Measurements from ENCODE around the gene EIF5AL1.

The EIF5AL1 gene

DNA sequence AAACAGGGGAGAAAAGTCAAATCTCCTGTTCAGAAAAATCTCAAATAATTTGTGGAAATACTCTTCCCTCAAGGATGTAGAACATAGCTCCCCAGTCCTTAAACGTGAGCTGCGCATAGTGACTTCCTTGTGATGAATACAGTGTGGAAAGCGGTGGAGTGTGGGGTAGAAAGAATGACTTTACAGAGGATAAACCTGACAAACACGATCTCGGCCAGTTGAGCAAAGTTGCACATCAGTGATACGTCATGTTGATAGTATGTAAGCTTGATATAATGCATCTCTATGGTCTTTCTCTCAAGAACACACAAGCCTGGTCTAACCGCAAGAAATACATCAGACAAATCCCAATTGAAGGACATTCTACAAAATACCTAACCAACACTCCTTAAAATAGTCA is 34.9 kb upstream of the EIF5AL1 start:
- Mint-ChIP-seq H3K4me3 (no peak overlapping the region), H3K9me3 (no peaks in the 10 kb centered on the region), H3K27ac (no peak overlapping the region), H3K4me1 (ENCODE audit: low read depth) (no peaks in the 10 kb centered on the region), H3K36me3 (ENCODE audit: low read depth) (no peaks in the 10 kb centered on the region), H3K27me3 (ENCODE audit: low read depth) (peaks cover 38% of the 10 kb centered on the region)
- DNase-seq (ENCODE audit: low spot score), result no peak

GRCh38 chr10:79479283-79479909 is 32.9 kb upstream of the EIF5AL1 start:
- Mint-ChIP-seq H3K9me3 (no peaks in the 10 kb centered on the region), H3K27me3 (ENCODE audit: low read depth) (peaks cover 31% of the 10 kb centered on the region), H3K4me1 (ENCODE audit: low read depth) (no peaks in the 10 kb centered on the region), H3K27ac (no peak overlapping the region), H3K4me3 (no peak overlapping the region), H3K36me3 (ENCODE audit: low read depth) (no peaks in the 10 kb centered on the region)
- no peak for DNase-seq (ENCODE audit: low spot score)

DNA sequence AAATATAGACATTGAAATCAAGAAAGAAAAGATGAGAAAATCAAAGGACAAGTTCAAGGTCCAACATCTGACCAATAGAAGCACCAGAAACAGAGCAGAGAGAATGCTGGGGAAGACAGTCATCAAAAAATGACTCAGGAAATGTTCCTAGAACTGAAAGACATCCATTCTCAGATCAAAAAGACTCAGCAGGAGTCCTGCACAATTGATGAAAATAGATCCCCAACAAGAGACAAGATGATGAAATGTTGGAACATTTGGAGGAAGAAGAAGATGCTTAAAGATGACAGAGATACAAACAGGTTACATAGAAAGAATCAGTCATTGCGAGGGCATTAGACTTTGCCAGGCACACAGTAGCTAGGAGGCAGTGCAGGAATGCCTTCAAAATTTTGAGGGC is 30.0 kb upstream of the EIF5AL1 start:
- no peaks in the 10 kb centered on the region for H3K36me3 Mint-ChIP-seq (ENCODE audit: low read depth)
- no peak overlapping the region for H3K27ac Mint-ChIP-seq
- no peaks in the 10 kb centered on the region for H3K4me1 Mint-ChIP-seq (ENCODE audit: low read depth)
- no peak for DNase-seq (ENCODE audit: low spot score)
- no peak overlapping the region for H3K4me3 Mint-ChIP-seq
- H3K9me3 Mint-ChIP-seq, result no peaks in the 10 kb centered on the region
- H3K27me3 Mint-ChIP-seq (ENCODE audit: low read depth), result peaks cover 21% of the 10 kb centered on the region

DNA sequence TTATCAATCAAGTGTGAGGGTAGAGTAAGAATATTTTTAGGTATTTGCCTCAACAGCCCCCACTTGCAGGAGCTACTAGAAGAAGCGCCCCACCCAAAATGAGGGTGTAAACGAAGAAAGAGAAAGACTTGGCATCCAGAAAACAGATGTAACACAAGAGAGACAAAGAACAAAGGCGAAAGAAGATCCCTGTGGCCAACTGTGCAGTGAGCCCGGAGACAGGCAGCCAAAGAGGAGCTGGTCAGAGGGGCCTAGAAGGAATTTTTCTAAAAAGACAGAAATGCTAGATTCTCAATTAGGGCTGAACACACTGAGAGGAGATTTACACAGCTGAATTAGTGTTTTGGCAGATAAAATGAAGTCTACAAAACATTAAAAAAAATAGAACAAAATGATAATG is 29.6 kb upstream of the EIF5AL1 start:
- DNase-seq (ENCODE audit: low spot score), result no peak
- Mint-ChIP-seq H3K36me3 (ENCODE audit: low read depth) (no peaks in the 10 kb centered on the region), H3K27me3 (ENCODE audit: low read depth) (peaks cover 17% of the 10 kb centered on the region), H3K27ac (no peak overlapping the region), H3K9me3 (no peaks in the 10 kb centered on the region), H3K4me1 (ENCODE audit: low read depth) (no peaks in the 10 kb centered on the region), H3K4me3 (no peak overlapping the region)

DNA sequence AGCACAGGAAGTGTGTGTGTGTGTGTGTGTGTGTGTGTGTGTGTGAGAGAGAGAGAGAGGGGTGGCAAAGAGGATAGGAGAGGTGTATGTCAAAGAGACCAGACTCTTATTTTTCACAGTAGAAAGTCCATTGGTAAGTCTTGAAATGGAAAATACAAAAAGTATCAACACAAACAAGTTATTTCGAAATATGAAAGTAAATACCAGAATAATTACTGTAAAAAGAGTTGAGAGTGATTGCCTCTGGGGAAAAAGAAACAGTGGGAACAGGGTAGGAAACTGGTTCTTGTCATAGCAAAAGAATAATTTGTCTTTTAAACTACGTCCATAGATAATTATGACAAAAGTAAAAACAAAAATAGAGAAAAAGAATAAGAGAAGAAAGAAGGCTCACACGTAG is 29.0 kb upstream of the EIF5AL1 start:
- no peaks in the 10 kb centered on the region for H3K4me1 Mint-ChIP-seq (ENCODE audit: low read depth)
- peaks cover 17% of the 10 kb centered on the region for H3K27me3 Mint-ChIP-seq (ENCODE audit: low read depth)
- no peak overlapping the region for H3K4me3 Mint-ChIP-seq
- no peaks in the 10 kb centered on the region for H3K36me3 Mint-ChIP-seq (ENCODE audit: low read depth)
- no peak overlapping the region for H3K27ac Mint-ChIP-seq
- no peaks in the 10 kb centered on the region for H3K9me3 Mint-ChIP-seq
- DNase-seq (ENCODE audit: low spot score), result no peak

- H3K27me3 Mint-ChIP-seq (ENCODE audit: low read depth), result peaks cover 19% of the 10 kb centered on the region
- no peaks in the 10 kb centered on the region for H3K36me3 Mint-ChIP-seq (ENCODE audit: low read depth)
- no peak overlapping the region for H3K27ac Mint-ChIP-seq
- no peak overlapping the region for H3K4me3 Mint-ChIP-seq
- DNase-seq (ENCODE audit: low spot score), result no peak
- H3K9me3 Mint-ChIP-seq, result no peaks in the 10 kb centered on the region
- H3K4me1 Mint-ChIP-seq (ENCODE audit: low read depth), result no peaks in the 10 kb centered on the region
These were observed 28.4 kb upstream of the EIF5AL1 start for GRCh38 chr10:79483948-79484347.

GRCh38 chr10:79484476-79484875 is 27.9 kb upstream of the EIF5AL1 start:
- no peaks in the 10 kb centered on the region for H3K36me3 Mint-ChIP-seq (ENCODE audit: low read depth)
- H3K27me3 Mint-ChIP-seq (ENCODE audit: low read depth), result peaks cover 16% of the 10 kb centered on the region
- no peaks in the 10 kb centered on the region for H3K4me1 Mint-ChIP-seq (ENCODE audit: low read depth)

GRCh38 chr10:79487296-79488194 is 24.8 kb upstream of the EIF5AL1 start:
- Mint-ChIP-seq H3K27ac (no peak overlapping the region), H3K27me3 (ENCODE audit: low read depth) (peaks cover 2% of the 10 kb centered on the region), H3K9me3 (no peaks in the 10 kb centered on the region), H3K36me3 (ENCODE audit: low read depth) (no peaks in the 10 kb centered on the region), H3K4me3 (no peak overlapping the region), H3K4me1 (ENCODE audit: low read depth) (no peaks in the 10 kb centered on the region)
- DNase-seq (ENCODE audit: low spot score), result no peak

More at GRCh38 chr10:79484476-79484875, 27.9 kb upstream of the EIF5AL1 start:
- H3K4me3 Mint-ChIP-seq, result no peak overlapping the region
- H3K9me3 Mint-ChIP-seq, result no peaks in the 10 kb centered on the region
- DNase-seq (ENCODE audit: low spot score), result no peak
- H3K27ac Mint-ChIP-seq, result no peak overlapping the region

DNA sequence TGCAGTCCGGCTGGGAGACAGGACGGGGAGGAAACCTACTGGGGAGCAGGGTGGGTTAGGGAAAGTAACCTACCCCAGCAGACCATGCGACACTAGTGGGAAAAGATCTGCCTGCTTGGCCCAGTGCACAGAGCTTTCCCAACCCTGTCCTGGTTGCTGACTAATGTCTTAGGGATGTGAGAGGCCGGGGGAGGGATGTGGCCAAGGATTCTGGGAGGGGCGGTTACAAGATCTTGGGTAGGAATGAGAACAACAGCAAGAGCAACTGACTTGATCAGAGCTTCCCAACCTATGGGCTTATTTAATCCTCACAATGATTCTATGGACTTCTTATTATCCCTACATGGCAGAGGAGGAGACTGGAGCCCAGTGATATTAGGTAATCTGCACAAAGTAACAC is 24.0 kb upstream of the EIF5AL1 start:
- DNase-seq (ENCODE audit: low spot score), result no peak
- H3K27me3 Mint-ChIP-seq (ENCODE audit: low read depth), result peaks cover 2% of the 10 kb centered on the region
- no peak overlapping the region for H3K4me3 Mint-ChIP-seq
- no peaks in the 10 kb centered on the region for H3K36me3 Mint-ChIP-seq (ENCODE audit: low read depth)
- H3K4me1 Mint-ChIP-seq (ENCODE audit: low read depth), result no peaks in the 10 kb centered on the region
- H3K9me3 Mint-ChIP-seq, result no peaks in the 10 kb centered on the region
- no peak overlapping the region for H3K27ac Mint-ChIP-seq

- Mint-ChIP-seq H3K4me3 (no peak overlapping the region), H3K36me3 (ENCODE audit: low read depth) (no peaks in the 10 kb centered on the region), H3K4me1 (ENCODE audit: low read depth) (no peaks in the 10 kb centered on the region), H3K27me3 (ENCODE audit: low read depth) (peaks cover 4% of the 10 kb centered on the region), H3K27ac (no peak overlapping the region), H3K9me3 (no peaks in the 10 kb centered on the region)
- no peak for DNase-seq (ENCODE audit: low spot score)
These were observed 23.5 kb upstream of the EIF5AL1 start for GRCh38 chr10:79488870-79489269.

DNA sequence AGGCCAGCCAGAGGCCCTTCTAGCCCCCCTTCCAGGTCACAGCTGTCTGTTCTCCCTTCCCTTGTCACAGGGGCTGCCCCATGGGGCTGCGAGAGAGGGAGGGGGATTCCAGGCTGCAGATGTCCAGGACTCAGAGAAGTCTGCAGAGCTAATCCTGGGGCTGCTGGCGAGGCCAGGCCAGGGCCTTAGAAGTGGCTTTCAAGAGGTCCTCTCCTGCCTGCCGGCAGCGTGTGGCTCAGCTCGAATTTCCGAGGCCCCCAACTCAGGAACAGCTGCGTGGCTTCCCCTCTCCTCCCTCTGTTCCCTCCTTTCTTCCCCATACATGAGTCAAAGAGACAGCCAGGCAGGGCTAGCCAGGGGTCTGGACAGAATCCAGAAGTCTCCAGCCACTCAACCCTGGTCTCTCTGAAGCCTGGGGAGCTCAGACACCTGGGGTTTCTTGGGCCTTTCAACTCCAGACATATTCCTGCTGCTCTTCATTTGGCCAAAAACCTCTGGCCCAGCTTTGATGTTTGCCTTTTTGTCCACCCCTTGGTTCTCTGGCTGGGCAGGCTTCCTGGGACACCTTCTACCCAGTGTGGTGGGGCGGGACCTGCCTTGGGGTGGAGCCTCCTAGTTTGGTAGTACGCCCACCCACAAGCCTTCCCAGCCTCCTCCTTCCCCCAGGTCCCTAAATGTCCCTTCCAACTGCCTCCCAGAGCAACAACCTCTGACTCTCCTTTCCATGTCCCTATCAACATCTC is 21.8 kb upstream of the EIF5AL1 start:
- no peak for DNase-seq (ENCODE audit: low spot score)
- Mint-ChIP-seq H3K27ac (no peak overlapping the region), H3K27me3 (ENCODE audit: low read depth) (peaks cover 11% of the 10 kb centered on the region), H3K9me3 (no peaks in the 10 kb centered on the region), H3K4me1 (ENCODE audit: low read depth) (no peaks in the 10 kb centered on the region), H3K36me3 (ENCODE audit: low read depth) (no peaks in the 10 kb centered on the region), H3K4me3 (no peak overlapping the region)

DNA sequence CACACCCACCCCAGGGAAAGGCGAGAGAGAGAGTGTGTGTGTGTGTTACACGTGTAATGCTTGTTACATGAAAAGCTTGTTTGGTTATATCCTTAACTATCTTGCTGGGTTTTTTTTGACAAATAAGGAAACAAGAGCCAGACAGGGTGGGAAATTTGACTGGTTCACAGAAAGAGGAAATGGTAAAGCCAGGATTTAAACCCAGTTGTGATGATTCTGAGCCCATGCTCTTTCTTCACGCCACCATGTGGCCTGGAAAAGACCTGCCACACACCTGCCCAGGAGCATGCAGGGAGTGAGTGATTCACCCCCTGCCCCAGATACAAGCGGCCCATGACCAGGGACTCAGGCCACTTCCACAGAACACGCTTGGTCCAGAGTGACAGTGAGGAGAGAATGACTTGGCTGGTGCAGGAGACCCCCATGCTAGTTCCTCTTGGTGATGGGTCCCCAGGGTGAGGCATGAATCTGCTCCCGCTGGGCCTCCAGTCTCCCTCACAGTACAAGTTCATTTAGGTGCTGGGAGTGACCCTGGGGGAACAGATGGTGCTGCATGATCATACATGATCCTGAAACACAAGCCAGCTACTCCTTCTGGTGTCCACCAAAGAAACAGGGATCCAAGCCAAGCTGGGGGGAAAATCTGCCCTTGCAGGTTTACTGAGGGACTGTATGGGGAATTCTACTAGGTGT is 21.0 kb upstream of the EIF5AL1 start:
- no peaks in the 10 kb centered on the region for H3K9me3 Mint-ChIP-seq
- H3K27ac Mint-ChIP-seq, result no peak overlapping the region
- H3K4me1 Mint-ChIP-seq (ENCODE audit: low read depth), result no peaks in the 10 kb centered on the region
- no peak for DNase-seq (ENCODE audit: low spot score)
- no peak overlapping the region for H3K4me3 Mint-ChIP-seq
- H3K27me3 Mint-ChIP-seq (ENCODE audit: low read depth), result peaks cover 15% of the 10 kb centered on the region
- H3K36me3 Mint-ChIP-seq (ENCODE audit: low read depth), result no peaks in the 10 kb centered on the region

DNA sequence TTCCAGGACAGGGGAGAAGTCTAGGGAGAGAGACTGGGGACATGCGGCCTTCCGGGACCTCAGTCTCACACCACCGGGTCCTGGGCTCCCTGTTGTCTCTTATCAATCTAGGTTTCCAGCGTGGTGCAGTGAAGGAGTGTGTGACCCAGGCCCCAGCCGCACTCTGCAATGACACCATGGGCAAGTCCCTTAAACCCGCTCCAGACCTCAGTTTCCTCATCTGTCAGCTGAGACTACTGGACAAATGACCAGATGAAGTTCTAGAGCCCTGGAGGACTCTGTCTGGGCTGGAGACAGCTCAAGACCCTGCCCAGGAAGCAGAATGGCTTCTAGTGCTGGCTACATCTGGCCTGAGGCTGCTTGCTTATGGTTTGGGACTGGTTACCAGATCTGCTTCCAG is 20.1 kb upstream of the EIF5AL1 start:
- no peaks in the 10 kb centered on the region for H3K9me3 Mint-ChIP-seq
- H3K36me3 Mint-ChIP-seq (ENCODE audit: low read depth), result no peaks in the 10 kb centered on the region
- no peaks in the 10 kb centered on the region for H3K4me1 Mint-ChIP-seq (ENCODE audit: low read depth)
- no peak overlapping the region for H3K4me3 Mint-ChIP-seq
- H3K27me3 Mint-ChIP-seq (ENCODE audit: low read depth), result peaks cover 21% of the 10 kb centered on the region
- DNase-seq (ENCODE audit: low spot score), result no peak
- no peak overlapping the region for H3K27ac Mint-ChIP-seq

GRCh38 chr10:79492839-79493238 is 19.5 kb upstream of the EIF5AL1 start:
- Mint-ChIP-seq H3K4me1 (ENCODE audit: low read depth) (no peaks in the 10 kb centered on the region), H3K27ac (no peak overlapping the region), H3K36me3 (ENCODE audit: low read depth) (no peaks in the 10 kb centered on the region), H3K4me3 (no peak overlapping the region), H3K27me3 (ENCODE audit: low read depth) (peaks cover 26% of the 10 kb centered on the region), H3K9me3 (no peaks in the 10 kb centered on the region)
- no peak for DNase-seq (ENCODE audit: low spot score)

All from T-helper 2 cell treated with Interferon-gamma antibody and Interleukin-4, amounts not matched to agents 5 μg/mL and 100 μg/mL, for 36 hours (primary cell).